Memory B cell (primary cell): ENCODE measurements around the gene KDM2A.

ENCODE experiments used
- ATAC-seq: fragments of 150-1000 bp; cut with Tn5 transposase; 2 replicates; pipeline ENCODE4 v1.10.0; 2021; ENCODE audit warnings: low read depth, mild to moderate bottlenecking, moderate library complexity
- DNase-seq, 2 donors: peaks; one replicate each; pipeline ENCODE4 v3.0.0; 2022; ENCODE audit warnings: low spot score in 2 of 2
- H3K27ac Mint-ChIP-seq: one replicate; pipeline ENCODE4 v1.8.0; 2022; ENCODE audit warnings: mild to moderate bottlenecking, moderate library complexity, mixed read lengths
- H3K27me3 Mint-ChIP-seq: one replicate; pipeline ENCODE4 v1.8.0; 2022; ENCODE audit warnings: mixed read lengths
- H3K36me3 Mint-ChIP-seq: one replicate; pipeline ENCODE4 v1.8.0; 2022; ENCODE audit warnings: mild to moderate bottlenecking, mixed read lengths
- H3K4me1 Mint-ChIP-seq: one replicate; pipeline ENCODE4 v1.8.0; 2022; ENCODE audit warnings: mixed read lengths
- H3K4me3 Mint-ChIP-seq: one replicate; pipeline ENCODE4 v1.8.0; 2022; ENCODE audit warnings: mild to moderate bottlenecking, moderate library complexity, mixed read lengths
- H3K9me3 Mint-ChIP-seq: one replicate; pipeline ENCODE4 v1.8.0; 2022; ENCODE audit warnings: mixed read lengths

The KDM2A gene

GRCh38 chr11:67278135-67278938 is 159.3 kb downstream of the KDM2A start:
- Mint-ChIP-seq H3K9me3 (no peaks in the 10 kb centered on the region), H3K27ac (peak overlapping the region; percentile 73), H3K27me3 (no peaks in the 10 kb centered on the region), H3K36me3 (peaks cover 23% of the 10 kb centered on the region), H3K4me1 (peaks cover 36% of the 10 kb centered on the region), H3K4me3 (peak overlapping the region; percentile 79)
- DNase-seq (no peak), ATAC-seq (no peak)

GRCh38 chr11:67278939-67279588 is 160.0 kb downstream of the KDM2A start:
- Mint-ChIP-seq H3K4me3 (peak overlapping the region; percentile 37), H3K27me3 (no peaks in the 10 kb centered on the region), H3K4me1 (peaks cover 36% of the 10 kb centered on the region), H3K36me3 (peaks cover 23% of the 10 kb centered on the region), H3K27ac (peak overlapping the region; percentile 73), H3K9me3 (no peaks in the 10 kb centered on the region)
- DNase-seq (no peak), ATAC-seq (no peak)

GRCh38 chr11:67279589-67280340 is 160.7 kb downstream of the KDM2A start:
- DNase-seq, result no peak
- no peak for ATAC-seq
- Mint-ChIP-seq H3K27me3 (no peaks in the 10 kb centered on the region), H3K36me3 (peaks cover 21% of the 10 kb centered on the region), H3K4me3 (peak overlapping the region; percentile 29), H3K4me1 (peaks cover 31% of the 10 kb centered on the region), H3K9me3 (no peaks in the 10 kb centered on the region), H3K27ac (peak overlapping the region; percentile 73)

DNA sequence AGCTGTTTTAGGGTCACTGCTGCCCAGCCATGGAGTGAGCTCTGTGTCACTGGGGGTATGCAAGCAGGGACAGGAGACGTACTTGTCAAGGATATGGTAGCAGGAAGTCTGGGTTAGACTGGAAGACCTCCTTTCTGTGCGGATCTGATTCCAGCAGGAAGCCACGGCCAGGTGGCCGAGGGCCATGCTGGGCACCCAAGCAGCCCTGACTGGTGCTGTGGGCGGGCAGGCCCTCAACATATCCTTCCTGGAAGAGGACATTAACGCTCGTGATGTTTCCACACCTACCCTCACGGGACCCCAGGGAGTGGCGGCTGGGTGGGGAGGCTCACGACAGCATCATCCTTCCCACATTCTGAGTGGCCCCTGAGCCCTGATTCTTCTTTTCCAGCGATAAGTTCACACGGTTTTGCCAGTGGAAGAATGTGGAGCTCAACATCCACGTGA is 161.3 kb downstream of the KDM2A start:
- H3K4me3 Mint-ChIP-seq, result peak overlapping the region; percentile 29
- H3K36me3 Mint-ChIP-seq, result peaks cover 21% of the 10 kb centered on the region
- peak overlapping the region; percentile 73 for H3K27ac Mint-ChIP-seq
- DNase-seq (no peak), ATAC-seq (no peak)
- H3K9me3 Mint-ChIP-seq, result no peaks in the 10 kb centered on the region
- no peaks in the 10 kb centered on the region for H3K27me3 Mint-ChIP-seq
- peaks cover 30% of the 10 kb centered on the region for H3K4me1 Mint-ChIP-seq

- Mint-ChIP-seq H3K27me3 (no peaks in the 10 kb centered on the region), H3K9me3 (no peaks in the 10 kb centered on the region), H3K4me1 (peaks cover 24% of the 10 kb centered on the region), H3K27ac (peak overlapping the region; percentile 31), H3K4me3 (no peak overlapping the region), H3K36me3 (peaks cover 17% of the 10 kb centered on the region)
- ATAC-seq (no peak), DNase-seq (no peak)
Measured at GRCh38 chr11:67280788-67281551, 161.9 kb downstream of the KDM2A start.

- ATAC-seq (no peak), DNase-seq (no peak)
- Mint-ChIP-seq H3K27ac (no peak overlapping the region), H3K27me3 (no peaks in the 10 kb centered on the region), H3K36me3 (peaks cover 16% of the 10 kb centered on the region), H3K9me3 (no peaks in the 10 kb centered on the region), H3K4me1 (peaks cover 21% of the 10 kb centered on the region), H3K4me3 (no peak overlapping the region)
Measured at GRCh38 chr11:67281552-67282150, 162.6 kb downstream of the KDM2A start.

DNA sequence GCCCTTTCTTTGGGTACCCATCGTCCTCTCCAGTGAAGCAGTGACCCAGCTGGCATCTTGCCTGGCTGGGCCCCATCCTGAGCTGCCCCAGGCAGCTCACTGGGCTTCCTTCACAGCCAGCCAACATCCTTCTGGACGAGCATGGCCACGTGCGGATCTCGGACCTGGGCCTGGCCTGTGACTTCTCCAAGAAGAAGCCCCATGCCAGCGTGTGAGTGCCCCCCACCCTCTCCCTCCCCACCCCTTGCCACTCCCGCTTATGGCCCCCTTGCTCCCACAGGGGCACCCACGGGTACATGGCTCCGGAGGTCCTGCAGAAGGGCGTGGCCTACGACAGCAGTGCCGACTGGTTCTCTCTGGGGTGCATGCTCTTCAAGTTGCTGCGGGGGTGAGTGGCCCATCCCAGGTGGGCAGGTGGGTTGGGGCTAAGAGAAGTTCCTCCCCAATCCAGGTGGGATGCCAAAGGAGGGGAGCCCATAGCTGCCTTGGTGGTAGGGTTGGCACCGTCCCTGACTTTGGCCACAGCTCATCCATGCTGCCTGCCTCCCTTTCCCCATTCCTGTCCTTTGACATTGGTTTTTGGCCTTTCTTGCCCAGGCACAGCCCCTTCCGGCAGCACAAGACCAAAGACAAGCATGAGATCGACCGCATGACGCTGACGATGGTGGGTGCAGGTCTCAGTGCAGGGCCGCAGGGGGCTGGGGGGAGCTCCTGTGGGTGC is 163.3 kb downstream of the KDM2A start:
- ATAC-seq, result no peak
- H3K4me3 Mint-ChIP-seq, result no peak overlapping the region
- H3K27ac Mint-ChIP-seq, result peak overlapping the region; percentile 53

DNA sequence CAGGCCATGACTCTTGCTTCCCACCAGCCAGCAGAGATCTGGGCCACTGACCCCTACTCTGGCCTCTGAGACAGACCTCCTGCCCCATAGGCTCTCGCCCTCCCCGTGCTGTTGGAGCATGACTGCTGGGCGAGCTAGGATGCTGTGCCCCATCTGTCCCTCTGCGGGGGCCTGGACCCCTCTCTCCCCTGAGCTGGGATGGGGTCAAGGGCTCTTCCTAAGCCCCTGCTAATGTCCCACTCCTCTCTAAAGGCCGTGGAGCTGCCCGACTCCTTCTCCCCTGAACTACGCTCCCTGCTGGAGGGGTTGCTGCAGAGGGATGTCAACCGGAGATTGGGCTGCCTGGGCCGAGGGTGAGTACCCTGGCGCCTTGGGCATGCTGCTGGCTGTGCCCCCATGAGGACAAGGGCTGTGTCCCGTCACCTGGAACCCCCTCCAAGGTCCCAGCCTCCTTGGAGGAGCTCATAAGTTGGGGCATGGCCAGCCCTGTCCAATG is 163.9 kb downstream of the KDM2A start:
- H3K27me3 Mint-ChIP-seq, result no peaks in the 10 kb centered on the region
- peak overlapping the region; percentile 53 for H3K27ac Mint-ChIP-seq
- H3K4me3 Mint-ChIP-seq, result no peak overlapping the region
- peaks cover 16% of the 10 kb centered on the region for H3K36me3 Mint-ChIP-seq
- DNase-seq (no peak), ATAC-seq (no peak)
- no peaks in the 10 kb centered on the region for H3K9me3 Mint-ChIP-seq
- H3K4me1 Mint-ChIP-seq, result peaks cover 27% of the 10 kb centered on the region

More for the DNA sequence above, 163.3 kb downstream of the KDM2A start:
- no peaks in the 10 kb centered on the region for H3K27me3 Mint-ChIP-seq
- no peaks in the 10 kb centered on the region for H3K9me3 Mint-ChIP-seq
- peaks cover 15% of the 10 kb centered on the region for H3K36me3 Mint-ChIP-seq
- no peak for DNase-seq
- H3K4me1 Mint-ChIP-seq, result peaks cover 26% of the 10 kb centered on the region

DNA sequence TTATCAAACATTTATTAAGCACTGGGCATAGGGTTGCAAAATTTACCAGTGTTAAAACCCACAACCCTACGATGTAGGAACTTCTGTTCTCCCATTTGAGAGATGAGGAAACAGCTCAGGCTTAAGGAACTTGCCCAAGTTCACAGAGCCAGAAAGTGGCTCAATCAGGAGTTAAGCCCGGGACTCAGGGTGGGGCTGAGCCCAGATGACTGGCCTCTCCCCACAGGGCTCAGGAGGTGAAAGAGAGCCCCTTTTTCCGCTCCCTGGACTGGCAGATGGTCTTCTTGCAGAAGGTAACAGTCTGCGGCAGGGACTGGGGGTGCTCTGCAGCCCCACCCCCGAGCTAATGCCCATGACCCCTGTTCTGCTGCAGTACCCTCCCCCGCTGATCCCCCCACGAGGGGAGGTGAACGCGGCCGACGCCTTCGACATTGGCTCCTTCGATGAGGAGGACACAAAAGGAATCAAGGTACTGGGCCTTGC is 164.5 kb downstream of the KDM2A start:
- no peaks in the 10 kb centered on the region for H3K9me3 Mint-ChIP-seq
- peaks cover 16% of the 10 kb centered on the region for H3K36me3 Mint-ChIP-seq
- ATAC-seq (no peak), DNase-seq (no peak)
- H3K27me3 Mint-ChIP-seq, result no peaks in the 10 kb centered on the region
- no peak overlapping the region for H3K4me3 Mint-ChIP-seq
- H3K4me1 Mint-ChIP-seq, result peaks cover 29% of the 10 kb centered on the region
- no peak overlapping the region for H3K27ac Mint-ChIP-seq

DNA sequence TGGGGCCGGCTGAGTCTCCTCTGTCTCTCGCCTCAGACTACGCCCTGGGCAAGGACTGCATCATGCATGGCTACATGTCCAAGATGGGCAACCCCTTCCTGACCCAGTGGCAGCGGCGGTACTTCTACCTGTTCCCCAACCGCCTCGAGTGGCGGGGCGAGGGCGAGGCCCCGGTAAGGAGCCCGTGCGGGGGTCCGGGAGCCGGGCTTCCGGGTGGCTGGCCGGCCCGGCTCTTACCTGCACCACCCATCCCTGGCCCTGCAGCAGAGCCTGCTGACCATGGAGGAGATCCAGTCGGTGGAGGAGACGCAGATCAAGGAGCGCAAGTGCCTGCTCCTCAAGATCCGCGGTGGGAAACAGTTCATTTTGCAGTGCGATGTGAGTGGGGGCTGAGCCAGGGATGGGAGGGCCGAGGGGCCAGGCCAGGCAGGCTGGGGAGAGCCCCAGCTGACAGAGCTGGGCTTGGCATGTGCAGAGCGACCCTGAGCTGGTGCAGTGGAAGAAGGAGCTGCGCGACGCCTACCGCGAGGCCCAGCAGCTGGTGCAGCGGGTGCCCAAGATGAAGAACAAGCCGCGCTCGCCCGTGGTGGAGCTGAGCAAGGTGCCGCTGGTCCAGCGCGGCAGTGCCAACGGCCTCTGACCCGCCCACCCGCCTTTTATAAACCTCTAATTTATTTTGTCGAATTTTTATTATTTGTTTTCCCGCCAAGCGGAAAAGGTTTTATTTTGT is 165.9 kb downstream of the KDM2A start:
- DNase-seq (no peak), ATAC-seq (no peak)
- Mint-ChIP-seq H3K36me3 (peaks cover 11% of the 10 kb centered on the region), H3K9me3 (no peaks in the 10 kb centered on the region), H3K27me3 (no peaks in the 10 kb centered on the region), H3K4me3 (no peak overlapping the region), H3K4me1 (peaks cover 26% of the 10 kb centered on the region), H3K27ac (no peak overlapping the region)

DNA sequence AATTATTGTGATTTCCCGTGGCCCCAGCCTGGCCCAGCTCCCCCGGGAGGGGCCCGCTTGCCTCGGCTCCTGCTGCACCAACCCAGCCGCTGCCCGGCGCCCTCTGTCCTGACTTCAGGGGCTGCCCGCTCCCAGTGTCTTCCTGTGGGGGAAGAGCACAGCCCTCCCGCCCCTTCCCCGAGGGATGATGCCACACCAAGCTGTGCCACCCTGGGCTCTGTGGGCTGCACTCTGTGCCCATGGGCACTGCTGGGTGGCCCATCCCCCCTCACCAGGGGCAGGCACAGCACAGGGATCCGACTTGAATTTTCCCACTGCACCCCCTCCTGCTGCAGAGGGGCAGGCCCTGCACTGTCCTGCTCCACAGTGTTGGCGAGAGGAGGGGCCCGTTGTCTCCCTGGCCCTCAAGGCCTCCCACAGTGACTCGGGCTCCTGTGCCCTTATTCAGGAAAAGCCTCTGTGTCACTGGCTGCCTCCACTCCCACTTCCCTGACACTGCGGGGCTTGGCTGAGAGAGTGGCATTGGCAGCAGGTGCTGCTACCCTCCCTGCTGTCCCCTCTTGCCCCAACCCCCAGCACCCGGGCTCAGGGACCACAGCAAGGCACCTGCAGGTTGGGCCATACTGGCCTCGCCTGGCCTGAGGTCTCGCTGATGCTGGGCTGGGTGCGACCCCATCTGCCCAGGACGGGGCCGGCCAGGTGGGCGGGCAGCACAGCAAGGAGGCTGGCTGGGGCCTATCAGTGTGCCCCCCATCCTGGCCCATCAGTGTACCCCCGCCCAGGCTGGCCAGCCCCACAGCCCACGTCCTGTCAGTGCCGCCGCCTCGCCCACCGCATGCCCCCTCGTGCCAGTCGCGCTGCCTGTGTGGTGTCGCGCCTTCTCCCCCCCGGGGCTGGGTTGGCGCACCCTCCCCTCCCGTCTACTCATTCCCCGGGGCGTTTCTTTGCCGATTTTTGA is 166.8 kb downstream of the KDM2A start:
- Mint-ChIP-seq H3K9me3 (no peaks in the 10 kb centered on the region), H3K4me3 (peak overlapping the region; percentile 72), H3K36me3 (peaks cover 9% of the 10 kb centered on the region), H3K27ac (peak overlapping the region; percentile 97), H3K4me1 (peaks cover 28% of the 10 kb centered on the region), H3K27me3 (no peaks in the 10 kb centered on the region)
- DNase-seq, result no peak
- no peak for ATAC-seq
